Natural killer cell (primary cell): Measurements from ENCODE around the gene HOATZ. TPM values are rescaled to one million over a fixed set of nuclear protein-coding genes. Genes with fewer than 3 reads are reported as not detected.

Experiments used
- ATAC-seq, 3 donors: fragments of 150-1000 bp in 2 of 3; fragments of 200-7000 bp in 1 of 3; cut with Tn5 transposase; 1 replicate in 1 of 3; 2 replicates in 2 of 3; pipeline ENCODE4 v1.10.0; 2021; ENCODE audit warnings: mild to moderate bottlenecking in 2 of 3, moderate library complexity in 2 of 3
- DNase-seq, 2 donors: peaks; one replicate each; pipeline versions ENCODE4 v3.0.0 to v3.0.0-alpha.2; 2013 to 2021; ENCODE audit warnings: mixed read lengths in 1 of 2
- H3K27ac ChIP-seq: one replicate; pipeline ENCODE4 v1.5.1; 2013; ENCODE audit warnings: mild to moderate bottlenecking, low read length
- H3K27me3 ChIP-seq: one replicate; pipeline ENCODE4 v1.6.1; 2013; ENCODE audit warnings: low read length; ENCODE audit not compliant: control insufficient read depth, insufficient read depth
- H3K36me3 ChIP-seq: one replicate; pipeline ENCODE4 v1.6.1; 2013; ENCODE audit warnings: low read length; ENCODE audit not compliant: control insufficient read depth, insufficient read depth
- H3K4me1 ChIP-seq: one replicate; pipeline ENCODE4 v1.6.1; 2013; ENCODE audit warnings: low read length; ENCODE audit not compliant: control insufficient read depth, insufficient read depth
- H3K4me3 ChIP-seq: one replicate; pipeline ENCODE4 v1.5.1; 2013; ENCODE audit warnings: low read length
- H3K9me3 ChIP-seq: one replicate; pipeline ENCODE4 v1.6.1; 2013; ENCODE audit warnings: low read length; ENCODE audit not compliant: control insufficient read depth, insufficient read depth
- H3K27ac Mint-ChIP-seq, 2 donors: one replicate each; pipeline ENCODE4 v1.8.0; 2022; ENCODE audit warnings: mild to moderate bottlenecking in 2 of 2, mixed read lengths in 2 of 2, moderate library complexity in 1 of 2
- H3K27me3 Mint-ChIP-seq, 2 donors: one replicate each; pipeline ENCODE4 v1.8.0; 2022; ENCODE audit warnings: low read depth in 2 of 2, mixed read lengths in 2 of 2
- H3K36me3 Mint-ChIP-seq: one replicate; pipeline ENCODE4 v1.8.0; 2022; ENCODE audit warnings: mixed read lengths
- H3K4me1 Mint-ChIP-seq, 2 donors: one replicate each; pipeline ENCODE4 v1.8.0; 2022; ENCODE audit warnings: mixed read lengths in 2 of 2
- H3K4me3 Mint-ChIP-seq: one replicate; pipeline ENCODE4 v1.8.0; 2022; ENCODE audit warnings: mild to moderate bottlenecking, moderate library complexity, mixed read lengths
- H3K9me3 Mint-ChIP-seq, 2 donors: one replicate each; pipeline ENCODE4 v1.8.0; 2022; ENCODE audit warnings: mixed read lengths in 2 of 2
- CTCF ChIP-seq: fragments of 200-600 bp; IDR thresholded peaks from one replicate; pipeline ENCODE4 v1.8.0; 2022; ENCODE audit warnings: antibody characterized with exemption
- WGBS: methylation state at CpG from one replicate; pipeline ENCODE4 v1.1.7; 2013; ENCODE audit warnings: missing lambda C conversion rate; ENCODE audit not compliant: insufficient coverage; 5-methylcytosine and 5-hydroxymethylcytosine counted together
- intact Hi-C: fragments of 100-400 bp; cut with micrococcal nuclease; formaldehyde crosslinking; loops from one replicate; pipeline ENCODE4 v1.14.2; 2022
- total RNA-seq, 4 donors: library from RNA; stranded (reverse); fragments of 120-200 nt in 1 of 4; gene quantifications; one replicate each; pipeline versions ENCODE4 v1.2.3 to v1.2.4, GENCODE V29; 2013 to 2022

The HOATZ gene
- total RNA-seq, 3 donors from 2014 or later (not counting 1 experiment from before 2014, with no cell fraction given) = not detected

DNA sequence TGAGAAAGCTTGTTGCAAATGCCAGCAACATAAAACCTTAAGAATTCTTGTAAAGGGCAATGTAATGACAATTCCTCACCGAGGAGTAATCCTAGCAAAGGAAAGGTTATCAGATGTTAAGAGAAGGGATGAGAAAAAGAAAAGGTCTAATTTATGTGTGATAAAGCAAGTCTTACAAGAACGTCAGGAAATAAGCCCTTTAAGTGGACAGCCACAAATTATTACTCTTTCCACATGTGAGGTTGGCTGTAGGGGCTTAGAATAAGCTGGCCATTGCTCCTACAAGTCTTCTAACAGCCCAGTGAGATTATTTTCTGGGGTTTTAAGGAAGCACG lies 35.3 kb downstream of the HOATZ start:
- Mint-ChIP-seq H3K4me1 (no peaks in the 10 kb centered on the region), H3K27ac (no peak overlapping the region), H3K27me3 (peaks cover 29 to 41% of the 10 kb centered on the region in 2 donors), H3K9me3 (no peaks in the 10 kb centered on the region), H3K36me3 (no peaks in the 10 kb centered on the region), H3K4me3 (no peak overlapping the region)
- Histone ChIP-seq H3K36me3 (no peaks in the 10 kb centered on the region), H3K4me3 (no peak overlapping the region), H3K27ac (no peak overlapping the region), H3K9me3 (no peaks in the 10 kb centered on the region), H3K27me3 (peaks cover 2% of the 10 kb centered on the region), H3K4me1 (no peaks in the 10 kb centered on the region)
- no peak for ATAC-seq
- DNase-seq = no peak
- intact Hi-C loops = no loop called here
- TF ChIP-seq CTCF = no peak
- 70% methylated on average over 2 of the region's 3 CpGs for WGBS

DNA sequence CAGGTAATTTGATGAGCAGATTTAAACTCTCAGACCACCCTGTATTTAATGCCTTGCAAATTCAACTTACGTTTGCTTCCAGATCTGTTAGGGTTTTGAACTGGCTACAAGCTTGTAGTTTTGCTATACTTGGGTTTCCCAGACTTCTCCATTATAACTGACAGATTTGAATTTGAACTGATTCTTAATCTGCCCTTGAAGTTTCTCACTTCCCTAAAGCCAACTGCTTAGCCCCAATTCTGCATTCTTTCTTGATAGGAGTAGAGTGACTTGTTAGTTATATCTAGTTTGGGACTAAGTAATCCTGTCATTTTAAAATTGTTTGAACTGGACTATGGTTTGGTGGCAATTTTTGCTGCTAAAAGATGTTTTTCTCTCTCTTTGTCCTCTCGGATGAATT lies 35.7 kb downstream of the HOATZ start:
- no peaks in the 10 kb centered on the region for H3K4me1 ChIP-seq
- no peak for DNase-seq
- H3K27ac Mint-ChIP-seq = no peak overlapping the region
- peaks cover 2% of the 10 kb centered on the region for H3K27me3 ChIP-seq
- H3K27me3 Mint-ChIP-seq = peaks cover 28 to 37% of the 10 kb centered on the region in 2 donors
- no peak for TF ChIP-seq CTCF
- no peaks in the 10 kb centered on the region for H3K9me3 ChIP-seq
- H3K4me1 Mint-ChIP-seq = no peaks in the 10 kb centered on the region
- H3K4me3 Mint-ChIP-seq = no peak overlapping the region
- H3K36me3 Mint-ChIP-seq = no peaks in the 10 kb centered on the region
- H3K27ac ChIP-seq = no peak overlapping the region
- H3K9me3 Mint-ChIP-seq = no peaks in the 10 kb centered on the region
- 86% methylated on average over 2 of the region's 2 CpGs for WGBS
- ATAC-seq = no peak
- intact Hi-C loops = no loop called here
- H3K36me3 ChIP-seq = no peaks in the 10 kb centered on the region
- H3K4me3 ChIP-seq = no peak overlapping the region

DNA sequence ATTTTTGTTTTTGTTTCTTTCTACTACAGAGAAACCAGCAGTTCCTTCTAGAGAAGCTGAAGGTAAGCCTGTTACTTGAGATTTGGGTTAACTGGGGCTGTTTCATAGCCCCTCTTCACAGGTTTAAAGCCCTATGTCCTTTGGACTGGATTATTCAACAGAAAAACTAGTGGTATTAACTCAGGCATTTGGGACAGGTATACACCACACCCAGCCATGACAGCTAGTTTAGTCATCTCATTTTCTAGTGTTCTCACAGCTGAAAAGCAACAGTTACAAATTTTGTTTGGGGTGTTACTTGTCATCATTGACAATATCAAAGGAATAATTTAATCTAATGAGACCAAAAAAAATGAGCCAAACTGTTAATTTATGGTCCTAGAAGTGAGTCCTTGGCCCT lies 40.0 kb downstream of the HOATZ start:
- Mint-ChIP-seq H3K27me3 (peaks cover 5 to 20% of the 10 kb centered on the region in 2 donors), H3K9me3 (no peaks in the 10 kb centered on the region), H3K27ac (no peak overlapping the region), H3K4me1 (no peaks in the 10 kb centered on the region), H3K4me3 (no peak overlapping the region), H3K36me3 (no peaks in the 10 kb centered on the region)
- Histone ChIP-seq H3K4me1 (no peaks in the 10 kb centered on the region), H3K27ac (no peak overlapping the region), H3K36me3 (no peaks in the 10 kb centered on the region), H3K4me3 (no peak overlapping the region), H3K9me3 (no peaks in the 10 kb centered on the region), H3K27me3 (no peaks in the 10 kb centered on the region)
- DNase-seq = no peak
- no peak for TF ChIP-seq CTCF
- no peak for ATAC-seq
- intact Hi-C loops = no loop called here

DNA sequence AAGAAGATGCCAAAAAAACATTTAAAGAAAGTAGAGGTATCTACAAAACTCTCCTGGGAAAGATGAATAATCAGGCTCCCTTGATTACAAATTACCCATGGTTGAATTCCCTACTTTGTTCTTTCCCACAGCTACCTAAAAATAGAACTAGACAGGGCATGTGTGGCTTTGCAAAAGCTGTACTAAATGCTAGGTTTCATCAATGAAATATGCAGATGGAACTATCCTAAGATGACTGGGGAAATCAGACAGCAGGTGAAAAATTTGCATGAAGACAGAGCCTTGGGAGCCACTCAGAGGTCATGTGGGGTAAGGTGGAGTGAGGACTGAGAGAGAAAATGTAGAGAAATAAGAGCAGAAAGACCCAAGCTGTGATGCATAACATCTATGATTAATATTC lies 40.7 kb downstream of the HOATZ start:
- no peak overlapping the region for H3K27ac Mint-ChIP-seq
- no peaks in the 10 kb centered on the region for H3K36me3 Mint-ChIP-seq

More for the DNA sequence above, 40.7 kb downstream of the HOATZ start:
- Histone ChIP-seq H3K4me1 (no peaks in the 10 kb centered on the region), H3K4me3 (no peak overlapping the region), H3K27me3 (no peaks in the 10 kb centered on the region), H3K27ac (no peak overlapping the region), H3K9me3 (no peaks in the 10 kb centered on the region), H3K36me3 (no peaks in the 10 kb centered on the region)
- no peaks in the 10 kb centered on the region for H3K4me1 Mint-ChIP-seq
- no peaks in the 10 kb centered on the region for H3K9me3 Mint-ChIP-seq
- ATAC-seq (no peak), DNase-seq (no peak)
- H3K4me3 Mint-ChIP-seq = no peak overlapping the region
- peaks cover 5 to 20% of the 10 kb centered on the region in 2 donors for H3K27me3 Mint-ChIP-seq
- intact Hi-C loops = no loop called here
- TF ChIP-seq CTCF = no peak
